ENCODE data around the gene PDE7B. TPM values are rescaled to one million over a fixed set of nuclear protein-coding genes. Genes with fewer than 3 reads are reported as not detected.

PDE7B gene
- total RNA-seq, 4 donors from 2014 or later: 15.4 to 28.6 (median 18.8) TPM

DNA sequence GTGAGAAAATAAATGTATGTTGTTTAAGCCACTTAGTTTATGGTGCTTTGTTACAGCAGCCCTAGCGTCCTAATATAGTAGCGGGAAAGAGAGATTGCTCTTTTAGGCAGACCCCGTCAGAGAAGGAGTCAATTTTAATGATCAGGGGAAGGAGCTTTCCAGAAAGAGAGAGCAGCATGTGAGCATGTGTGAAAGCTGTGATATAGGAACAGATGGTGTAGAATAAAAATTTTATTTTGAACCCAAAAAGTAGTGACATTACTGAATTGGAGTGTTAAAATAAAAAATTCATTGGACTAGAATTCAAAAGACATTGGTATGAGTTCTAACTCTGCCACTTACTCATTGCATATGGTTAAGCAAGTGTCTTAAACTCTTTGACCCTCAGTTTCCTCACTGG lies 119.8 kb downstream of the PDE7B start:
- TF ChIP-seq, protein P1, sequence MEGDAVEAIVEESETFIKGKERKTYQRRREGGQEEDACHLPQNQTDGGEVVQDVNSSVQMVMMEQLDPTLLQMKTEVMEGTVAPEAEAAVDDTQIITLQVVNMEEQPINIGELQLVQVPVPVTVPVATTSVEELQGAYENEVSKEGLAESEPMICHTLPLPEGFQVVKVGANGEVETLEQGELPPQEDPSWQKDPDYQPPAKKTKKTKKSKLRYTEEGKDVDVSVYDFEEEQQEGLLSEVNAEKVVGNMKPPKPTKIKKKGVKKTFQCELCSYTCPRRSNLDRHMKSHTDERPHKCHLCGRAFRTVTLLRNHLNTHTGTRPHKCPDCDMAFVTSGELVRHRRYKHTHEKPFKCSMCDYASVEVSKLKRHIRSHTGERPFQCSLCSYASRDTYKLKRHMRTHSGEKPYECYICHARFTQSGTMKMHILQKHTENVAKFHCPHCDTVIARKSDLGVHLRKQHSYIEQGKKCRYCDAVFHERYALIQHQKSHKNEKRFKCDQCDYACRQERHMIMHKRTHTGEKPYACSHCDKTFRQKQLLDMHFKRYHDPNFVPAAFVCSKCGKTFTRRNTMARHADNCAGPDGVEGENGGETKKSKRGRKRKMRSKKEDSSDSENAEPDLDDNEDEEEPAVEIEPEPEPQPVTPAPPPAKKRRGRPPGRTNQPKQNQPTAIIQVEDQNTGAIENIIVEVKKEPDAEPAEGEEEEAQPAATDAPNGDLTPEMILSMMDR (IDR thresholded peaks at IDR 0.05): no peak
- H3K36me3 ChIP-seq: no peaks in the 10 kb centered on the region
- no peak overlapping the region for H3K4me3 ChIP-seq
- H3K27ac ChIP-seq: no peak overlapping the region
- no peak for DNase-seq
- no peaks in the 10 kb centered on the region for H3K27me3 ChIP-seq
- H3K9me3 ChIP-seq: no peaks in the 10 kb centered on the region
- intact Hi-C loops (cut with DNase I; ENCODE audit: low total_unique reads): no loop called here
- no peaks in the 10 kb centered on the region for H3K4me1 ChIP-seq

DNA sequence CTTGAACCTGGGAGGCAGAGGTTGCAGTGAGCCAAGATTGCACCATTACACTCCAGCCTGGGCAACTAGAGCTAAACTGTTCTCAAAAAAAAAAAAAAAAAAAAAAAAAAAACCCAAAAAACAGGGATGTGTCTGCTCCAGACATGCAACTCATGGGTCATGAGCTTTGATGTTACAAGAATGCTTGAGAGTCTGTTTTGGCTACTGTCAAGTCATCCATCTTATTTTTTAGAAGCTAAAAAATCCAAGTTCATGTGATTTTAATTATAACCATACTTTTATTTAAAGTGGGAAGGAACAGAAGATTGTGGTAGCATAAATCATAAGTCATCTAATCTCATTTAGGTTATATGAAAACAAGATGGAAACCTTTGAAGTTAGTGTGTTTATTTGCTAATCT lies 120.6 kb downstream of the PDE7B start:
- Histone ChIP-seq H3K27ac (no peak overlapping the region), H3K4me1 (no peaks in the 10 kb centered on the region), H3K27me3 (no peaks in the 10 kb centered on the region), H3K9me3 (no peaks in the 10 kb centered on the region), H3K36me3 (no peaks in the 10 kb centered on the region), H3K4me3 (no peak overlapping the region)
- no peak for DNase-seq
- intact Hi-C loops (cut with DNase I; ENCODE audit: low total_unique reads): no loop called here
- TF ChIP-seq, protein P1 (IDR thresholded peaks at IDR 0.05): no peak
- no peak for TF ChIP-seq POLR2A (IDR thresholded peaks at IDR 0.05)

DNA sequence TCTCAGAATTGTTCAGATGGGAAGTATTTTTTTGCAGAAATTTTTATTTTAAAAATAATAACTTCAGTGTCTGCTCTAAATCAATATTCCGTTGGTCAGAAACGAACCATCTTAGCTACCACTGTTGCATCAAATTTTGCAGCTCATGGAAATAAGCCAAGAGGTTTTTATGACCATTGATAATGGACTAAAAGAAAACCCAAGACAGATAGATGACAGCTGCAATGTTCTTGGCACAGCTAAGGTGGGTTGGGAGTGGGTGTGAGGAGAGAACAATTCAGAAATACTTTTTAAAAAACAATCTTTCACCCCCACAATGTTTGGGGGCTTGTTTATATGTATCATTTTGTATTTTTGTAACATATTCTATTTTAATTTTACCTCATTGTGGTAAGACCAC lies 121.1 kb downstream of the PDE7B start:
- no peaks in the 10 kb centered on the region for H3K27me3 ChIP-seq
- no peaks in the 10 kb centered on the region for H3K4me1 ChIP-seq
- no peak for TF ChIP-seq POLR2A (IDR thresholded peaks at IDR 0.05)
- TF ChIP-seq, protein P1 (IDR thresholded peaks at IDR 0.05): no peak
- no peaks in the 10 kb centered on the region for H3K36me3 ChIP-seq
- H3K27ac ChIP-seq: no peak overlapping the region
- no peak overlapping the region for H3K4me3 ChIP-seq
- no peaks in the 10 kb centered on the region for H3K9me3 ChIP-seq
- no peak for DNase-seq
- intact Hi-C loops (cut with DNase I; ENCODE audit: low total_unique reads): no loop called here

DNA sequence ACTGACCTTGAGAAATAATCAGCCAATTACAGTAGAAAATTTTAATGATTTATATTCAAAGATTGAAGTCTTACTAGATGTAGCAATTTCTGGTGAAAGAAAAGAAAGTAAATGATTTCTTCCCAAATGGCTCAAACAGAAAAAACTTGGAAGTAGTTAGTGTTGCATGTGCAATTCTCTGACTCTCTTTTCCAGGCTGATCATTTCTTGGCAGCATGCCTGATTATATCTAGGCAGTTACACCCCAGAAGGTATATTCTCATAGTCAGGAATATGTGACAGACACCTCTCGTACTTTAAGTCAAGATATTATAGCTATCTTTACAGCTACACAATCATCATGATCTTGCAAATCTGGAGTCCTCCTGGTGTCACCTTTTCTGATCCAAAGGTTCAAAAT lies 122.9 kb downstream of the PDE7B start:
- no peak for DNase-seq
- intact Hi-C loops (cut with DNase I; ENCODE audit: low total_unique reads): no loop called here

DNA sequence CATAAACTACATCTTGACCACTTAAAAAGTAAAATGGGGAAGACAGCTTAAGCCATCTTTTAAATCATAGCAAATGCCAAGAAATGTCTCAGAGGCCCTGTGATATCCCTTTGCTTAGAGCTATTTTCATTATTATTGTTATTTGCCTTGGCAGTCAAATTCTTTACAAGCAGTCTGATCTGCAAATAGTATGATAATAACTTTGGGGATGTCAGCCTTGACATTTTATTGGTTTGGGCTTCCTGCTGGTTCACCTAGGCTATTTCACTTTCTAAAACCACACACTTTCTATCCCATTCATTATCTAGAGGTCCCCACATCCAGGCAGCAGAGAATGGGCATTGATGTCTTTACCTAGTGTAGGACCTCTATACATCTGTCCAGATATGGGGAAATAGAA lies 125.1 kb downstream of the PDE7B start:
- Histone ChIP-seq H3K4me3 (no peak overlapping the region), H3K9me3 (no peaks in the 10 kb centered on the region), H3K4me1 (no peaks in the 10 kb centered on the region), H3K36me3 (no peaks in the 10 kb centered on the region), H3K27me3 (no peaks in the 10 kb centered on the region), H3K27ac (no peak overlapping the region)
- TF ChIP-seq, protein P1 (IDR thresholded peaks at IDR 0.05): no peak
- intact Hi-C loops (cut with DNase I; ENCODE audit: low total_unique reads): no loop called here
- no peak for DNase-seq

More for the DNA sequence above, 122.9 kb downstream of the PDE7B start:
- Histone ChIP-seq H3K9me3 (no peaks in the 10 kb centered on the region), H3K27ac (no peak overlapping the region), H3K27me3 (no peaks in the 10 kb centered on the region), H3K4me3 (no peak overlapping the region), H3K4me1 (no peaks in the 10 kb centered on the region), H3K36me3 (no peaks in the 10 kb centered on the region)
- TF ChIP-seq, protein P1 (IDR thresholded peaks at IDR 0.05): no peak
- no peak for TF ChIP-seq POLR2A (IDR thresholded peaks at IDR 0.05)

Data from uterus (tissue), 4 donors.